ENCODE results near the gene NRIP3. TPM values are rescaled to one million over a fixed set of nuclear protein-coding genes. Genes with fewer than 3 reads are reported as not detected.
"Not testable (repeated sequence)": the region's sequence is repeated elsewhere in the genome, so short reads cannot be mapped to it uniquely, and the experiment has no call there.

The NRIP3 gene
- total RNA-seq, 1 experiment from 2014 or later = 22.8 TPM

- POLR2A ChIA-PET = no interaction called here
- in situ Hi-C loops (cut with HindIII; ENCODE audit: low pct_unique_long_range_greater_than_20kb, low sequenced_read_pairs) (no loop called here), intact Hi-C loops (cut with micrococcal nuclease; ENCODE audit: unreplicated experiment) (no loop called here)
- no peak overlapping the region for H3K27ac ChIP-seq (ENCODE audit: low read length)
- no peak overlapping the region for H3K4me3 ChIP-seq (ENCODE audit: low read depth in 2 of 2, low read length in 2 of 2)
- CTCF ChIA-PET = no interaction called here
- no TSS peak for BruUV-seq (replicated peaks)
- no peak for TF ChIP-seq POLR2AphosphoS5 (IDR thresholded peaks at IDR 0.05; ENCODE audit: low read depth, low read length)
- TF ChIP-seq REST (IDR thresholded peaks at IDR 0.05; ENCODE audit: insufficient read depth in 1 of 2, low read depth in 2 of 2, low read length in 1 of 2) = no peak
- TF ChIP-seq SIN3A (IDR thresholded peaks at IDR 0.05; ENCODE audit: borderline replicate concordance, insufficient read depth, low read depth, low read length) = no peak
- no peak for TF ChIP-seq TCF7L2 (IDR thresholded peaks at IDR 0.05; ENCODE audit: low read depth, low read length)
- TF ChIP-seq, protein P1, sequence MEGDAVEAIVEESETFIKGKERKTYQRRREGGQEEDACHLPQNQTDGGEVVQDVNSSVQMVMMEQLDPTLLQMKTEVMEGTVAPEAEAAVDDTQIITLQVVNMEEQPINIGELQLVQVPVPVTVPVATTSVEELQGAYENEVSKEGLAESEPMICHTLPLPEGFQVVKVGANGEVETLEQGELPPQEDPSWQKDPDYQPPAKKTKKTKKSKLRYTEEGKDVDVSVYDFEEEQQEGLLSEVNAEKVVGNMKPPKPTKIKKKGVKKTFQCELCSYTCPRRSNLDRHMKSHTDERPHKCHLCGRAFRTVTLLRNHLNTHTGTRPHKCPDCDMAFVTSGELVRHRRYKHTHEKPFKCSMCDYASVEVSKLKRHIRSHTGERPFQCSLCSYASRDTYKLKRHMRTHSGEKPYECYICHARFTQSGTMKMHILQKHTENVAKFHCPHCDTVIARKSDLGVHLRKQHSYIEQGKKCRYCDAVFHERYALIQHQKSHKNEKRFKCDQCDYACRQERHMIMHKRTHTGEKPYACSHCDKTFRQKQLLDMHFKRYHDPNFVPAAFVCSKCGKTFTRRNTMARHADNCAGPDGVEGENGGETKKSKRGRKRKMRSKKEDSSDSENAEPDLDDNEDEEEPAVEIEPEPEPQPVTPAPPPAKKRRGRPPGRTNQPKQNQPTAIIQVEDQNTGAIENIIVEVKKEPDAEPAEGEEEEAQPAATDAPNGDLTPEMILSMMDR (IDR thresholded peaks at IDR 0.05) = no peak
- H3K36me3 ChIP-seq (ENCODE audit: control insufficient read depth, insufficient read depth, low read length) = no peaks in the 10 kb centered on the region
- no peaks in the 10 kb centered on the region for H3K9me3 ChIP-seq (ENCODE audit: control insufficient read depth, insufficient read depth, low read depth, low read length)
- H3K4me1 ChIP-seq (ENCODE audit: control insufficient read depth, insufficient read depth, low read length) = no peaks in the 10 kb centered on the region; the same call in 1 of the 2 replicates
- ATAC-seq (no peak), DNase-seq (ENCODE audit: low read depth, low spot score) (no peak)
- no peaks in the 10 kb centered on the region; the same call in 1 of the 2 replicates for H3K27me3 ChIP-seq (ENCODE audit: control insufficient read depth, insufficient read depth, low read length)
Measured at GRCh38 chr11:8937659-8938058, 66.1 kb downstream of the NRIP3 start.

DNA sequence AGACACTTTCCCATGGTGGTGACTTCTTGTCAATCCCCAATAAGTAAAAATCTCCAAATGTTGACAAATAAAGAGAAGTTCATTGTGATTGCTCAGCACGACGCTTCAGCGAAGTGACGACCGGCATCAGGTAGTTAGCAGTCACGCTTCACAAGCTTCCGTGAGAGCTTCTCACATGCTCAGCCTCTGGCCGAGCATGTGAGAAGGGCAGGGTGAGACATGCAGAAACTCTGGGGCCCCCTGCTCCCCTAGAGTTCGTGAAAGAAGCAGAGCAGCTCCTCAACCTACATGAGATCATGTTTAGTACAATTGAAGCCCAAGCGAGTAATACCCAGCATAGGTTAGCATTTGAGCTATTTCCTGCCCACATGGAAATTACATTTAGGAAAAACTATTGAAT, 66.6 kb downstream of the NRIP3 start:
- Histone ChIP-seq H3K27me3 (ENCODE audit: control insufficient read depth, insufficient read depth, low read length) (no peaks in the 10 kb centered on the region), H3K9me3 (ENCODE audit: control insufficient read depth, insufficient read depth, low read depth, low read length) (no peaks in the 10 kb centered on the region), H3K4me1 (ENCODE audit: control insufficient read depth, insufficient read depth, low read length) (no peaks in the 10 kb centered on the region; the same call in 1 of the 2 replicates), H3K27ac (ENCODE audit: low read length) (no peak overlapping the region), H3K4me3 (ENCODE audit: low read depth in 2 of 2, low read length in 2 of 2) (no peak overlapping the region), H3K36me3 (ENCODE audit: control insufficient read depth, insufficient read depth, low read length) (no peaks in the 10 kb centered on the region)
- TF ChIP-seq TCF7L2 (IDR thresholded peaks at IDR 0.05; ENCODE audit: low read depth, low read length) (no peak), REST (IDR thresholded peaks at IDR 0.05; ENCODE audit: insufficient read depth in 1 of 2, low read depth in 2 of 2, low read length in 1 of 2) (no peak)
- in situ Hi-C loops (cut with HindIII; ENCODE audit: low pct_unique_long_range_greater_than_20kb, low sequenced_read_pairs) = no loop called here
- no TSS peak for BruUV-seq (replicated peaks)
- DNase-seq (ENCODE audit: low read depth, low spot score) (no peak), ATAC-seq (no peak)
- ChIA-PET CTCF (no interaction called here), POLR2A (no interaction called here)
- intact Hi-C loops (cut with micrococcal nuclease; ENCODE audit: unreplicated experiment) = no loop called here

DNA sequence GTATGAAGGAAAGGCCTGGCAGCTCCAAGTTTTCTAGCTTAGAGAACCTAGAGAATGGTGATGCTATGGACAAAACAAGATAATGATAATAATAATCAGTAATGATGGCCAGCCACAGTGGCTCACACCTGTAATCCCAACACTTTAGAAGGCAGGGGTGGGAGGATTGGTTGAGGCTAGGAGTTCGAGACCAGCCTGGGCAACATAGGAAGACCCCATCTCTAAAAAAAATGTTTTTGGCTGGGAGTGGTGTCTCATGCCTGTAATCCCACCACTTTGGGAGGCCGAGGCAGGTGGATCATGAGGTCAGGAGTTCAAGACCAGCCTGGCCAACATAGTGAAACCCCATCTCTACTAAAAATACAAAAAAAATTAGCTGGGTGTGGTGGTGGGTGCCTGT, 68.0 kb downstream of the NRIP3 start:
- BruUV-seq (replicated peaks); CTCF ChIA-PET; H3K27ac ChIP-seq (ENCODE audit: low read length); intact Hi-C loops (cut with micrococcal nuclease; ENCODE audit: unreplicated experiment); ATAC-seq; H3K9me3 ChIP-seq (ENCODE audit: control insufficient read depth, insufficient read depth, low read depth, low read length); H3K4me1 ChIP-seq (ENCODE audit: control insufficient read depth, insufficient read depth, low read length); H3K36me3 ChIP-seq (ENCODE audit: control insufficient read depth, insufficient read depth, low read length); H3K4me3 ChIP-seq (ENCODE audit: low read depth in 2 of 2, low read length in 2 of 2); DNase-seq (ENCODE audit: low read depth, low spot score); in situ Hi-C loops (cut with HindIII; ENCODE audit: low pct_unique_long_range_greater_than_20kb, low sequenced_read_pairs); H3K27me3 ChIP-seq (ENCODE audit: control insufficient read depth, insufficient read depth, low read length); POLR2A ChIA-PET: not testable (repeated sequence)

Data from Panc1 (cell line).